Embryonic facial prominence (tissue), 1 donor: ENCODE data around the gene TSHZ2.

Experiments
- DNase-seq: peaks from one replicate; pipeline ENCODE4 v3.0.0-alpha.2; 2016; ENCODE audit errors: extremely low spot score

TSHZ2 gene, protein sequence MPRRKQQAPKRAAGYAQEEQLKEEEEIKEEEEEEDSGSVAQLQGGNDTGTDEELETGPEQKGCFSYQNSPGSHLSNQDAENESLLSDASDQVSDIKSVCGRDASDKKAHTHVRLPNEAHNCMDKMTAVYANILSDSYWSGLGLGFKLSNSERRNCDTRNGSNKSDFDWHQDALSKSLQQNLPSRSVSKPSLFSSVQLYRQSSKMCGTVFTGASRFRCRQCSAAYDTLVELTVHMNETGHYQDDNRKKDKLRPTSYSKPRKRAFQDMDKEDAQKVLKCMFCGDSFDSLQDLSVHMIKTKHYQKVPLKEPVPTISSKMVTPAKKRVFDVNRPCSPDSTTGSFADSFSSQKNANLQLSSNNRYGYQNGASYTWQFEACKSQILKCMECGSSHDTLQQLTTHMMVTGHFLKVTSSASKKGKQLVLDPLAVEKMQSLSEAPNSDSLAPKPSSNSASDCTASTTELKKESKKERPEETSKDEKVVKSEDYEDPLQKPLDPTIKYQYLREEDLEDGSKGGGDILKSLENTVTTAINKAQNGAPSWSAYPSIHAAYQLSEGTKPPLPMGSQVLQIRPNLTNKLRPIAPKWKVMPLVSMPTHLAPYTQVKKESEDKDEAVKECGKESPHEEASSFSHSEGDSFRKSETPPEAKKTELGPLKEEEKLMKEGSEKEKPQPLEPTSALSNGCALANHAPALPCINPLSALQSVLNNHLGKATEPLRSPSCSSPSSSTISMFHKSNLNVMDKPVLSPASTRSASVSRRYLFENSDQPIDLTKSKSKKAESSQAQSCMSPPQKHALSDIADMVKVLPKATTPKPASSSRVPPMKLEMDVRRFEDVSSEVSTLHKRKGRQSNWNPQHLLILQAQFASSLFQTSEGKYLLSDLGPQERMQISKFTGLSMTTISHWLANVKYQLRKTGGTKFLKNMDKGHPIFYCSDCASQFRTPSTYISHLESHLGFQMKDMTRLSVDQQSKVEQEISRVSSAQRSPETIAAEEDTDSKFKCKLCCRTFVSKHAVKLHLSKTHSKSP (N-terminal part only)

GRCh38 chr20:52972190-52972937 is at the start of gene TSHZ2:
Gene TSHZ2, plus strand, starts transcription at chr20:52972358. Its CDS starts 936 bp downstream, at chr20:52973294.
- peak; percentile 64 for DNase-seq

GRCh38 chr20:52922436-52922835 is 49.7 kb upstream of the TSHZ2 start:
- no peak for DNase-seq

DNA sequence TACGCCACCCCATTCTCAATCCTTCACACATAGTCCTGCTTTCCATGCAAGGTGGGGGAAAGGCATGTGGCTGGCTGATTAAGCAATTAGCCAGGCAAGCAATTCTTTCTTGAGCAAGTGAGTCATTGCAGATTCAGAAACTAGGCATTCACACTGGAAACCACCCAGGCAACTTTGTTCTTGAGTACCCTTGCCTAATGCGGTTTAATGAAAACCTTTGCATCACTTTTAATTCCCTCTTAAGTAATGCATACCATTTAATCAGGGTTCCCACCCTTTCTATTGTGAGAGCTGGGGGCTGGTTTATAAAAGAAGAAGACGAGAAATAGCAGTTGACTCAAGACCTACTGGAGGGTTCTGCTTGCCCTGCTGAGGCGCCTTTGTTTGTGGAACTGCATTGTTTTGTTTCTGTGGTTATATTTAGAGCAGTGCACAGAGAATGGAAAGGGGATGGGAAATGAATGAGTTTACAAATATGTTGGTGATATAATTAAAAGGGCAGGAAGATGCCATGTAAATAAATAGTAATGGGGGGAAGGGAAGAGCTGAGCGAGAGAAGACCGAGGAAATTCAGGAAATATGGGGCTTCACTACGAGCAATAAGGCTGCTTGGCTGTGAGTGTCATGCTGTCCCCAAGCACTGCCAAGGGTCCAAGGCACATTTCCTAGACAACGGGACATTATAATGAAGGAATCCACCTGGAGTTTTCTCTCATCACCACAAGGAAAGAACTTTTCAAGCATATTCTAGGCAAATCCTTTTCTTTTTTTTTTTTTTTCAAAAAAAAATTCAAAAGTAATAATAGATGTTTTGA is 48.8 kb upstream of the TSHZ2 start:
- DNase-seq = no peak

- DNase-seq = no peak
Observed at GRCh38 chr20:52924411-52925271, 47.5 kb upstream of the TSHZ2 start.

DNA sequence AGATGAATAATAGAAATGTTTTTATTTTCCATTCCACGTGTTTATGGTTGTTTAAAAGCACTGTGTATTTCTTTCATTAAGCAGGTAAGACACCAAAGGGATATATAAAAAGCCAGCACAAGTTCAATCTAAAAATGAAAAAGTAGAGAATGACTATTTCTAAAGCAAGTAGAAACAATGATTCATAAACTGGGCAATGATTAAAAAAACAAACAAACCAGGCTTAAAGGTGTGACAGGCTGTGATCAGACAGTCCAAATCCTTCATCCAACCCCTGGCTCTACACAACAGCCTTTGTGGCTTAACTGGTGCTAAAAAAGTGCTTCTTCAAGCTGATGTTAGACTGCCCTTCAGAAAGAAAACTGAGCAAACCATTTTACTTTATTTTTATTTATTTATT is 45.7 kb upstream of the TSHZ2 start:
- no peak for DNase-seq

DNA sequence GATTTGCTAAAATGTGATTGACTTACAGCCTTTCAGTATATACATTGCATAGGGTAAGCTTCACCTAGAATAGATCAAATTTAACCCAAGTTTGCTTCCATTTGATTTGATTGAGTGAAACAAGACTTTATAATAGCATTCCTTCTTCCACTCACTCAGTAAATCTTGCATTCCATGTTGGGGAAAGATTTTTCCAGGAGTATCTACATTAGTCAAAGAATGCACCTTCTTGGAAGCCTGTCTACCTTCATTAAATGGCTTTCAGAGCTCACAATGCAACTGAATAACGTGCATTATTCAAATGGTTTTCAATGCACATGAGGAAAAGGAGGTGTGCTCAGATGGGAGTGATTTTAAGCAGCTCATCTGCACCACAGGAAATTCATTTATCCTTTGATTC is 38.3 kb upstream of the TSHZ2 start:
- DNase-seq = no peak

- DNase-seq = no peak
Observed at GRCh38 chr20:52936351-52937340, 35.5 kb upstream of the TSHZ2 start.

GRCh38 chr20:52937591-52938100 is 34.5 kb upstream of the TSHZ2 start:
- no peak for DNase-seq

DNA sequence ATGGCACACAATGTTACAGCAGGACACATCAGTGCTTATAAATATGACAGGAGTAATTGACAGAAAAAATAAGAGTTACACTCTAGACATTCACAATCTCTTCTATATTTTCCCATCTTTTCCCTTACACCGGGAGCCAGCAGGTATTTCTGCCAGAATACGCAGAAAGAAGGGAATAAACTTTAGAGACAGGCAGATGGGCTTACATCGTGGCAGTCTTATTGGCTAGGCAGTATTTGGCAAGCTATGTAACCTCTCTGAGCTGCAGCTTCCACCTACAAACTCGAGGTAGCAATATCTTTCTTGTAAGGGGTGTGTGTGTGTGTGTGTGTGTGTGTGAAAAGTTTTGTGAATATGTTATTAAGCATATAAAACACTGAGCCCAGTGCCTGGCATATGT is 33.0 kb upstream of the TSHZ2 start:
- no peak for DNase-seq

DNA sequence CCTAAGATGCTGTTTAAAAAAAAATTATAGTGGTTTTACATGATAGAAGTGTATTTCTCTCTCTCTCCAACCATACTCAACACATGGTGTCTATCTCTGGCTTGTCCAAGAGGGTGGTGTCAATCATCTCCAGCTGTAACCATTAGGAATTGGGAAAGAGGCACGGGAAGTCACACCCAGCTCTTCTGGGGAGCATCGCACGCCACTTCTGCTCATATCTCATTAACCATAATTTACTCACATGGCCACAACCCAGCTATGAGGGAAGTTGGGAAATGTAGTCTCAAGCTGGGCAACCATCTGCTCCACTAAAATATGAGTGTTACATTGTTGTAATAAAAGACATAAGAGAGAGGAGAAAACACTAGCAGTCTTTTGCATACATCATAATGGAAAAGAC is 30.4 kb upstream of the TSHZ2 start:
- DNase-seq = no peak

- no peak for DNase-seq
Observed at GRCh38 chr20:52943185-52943841, 28.8 kb upstream of the TSHZ2 start.

DNA sequence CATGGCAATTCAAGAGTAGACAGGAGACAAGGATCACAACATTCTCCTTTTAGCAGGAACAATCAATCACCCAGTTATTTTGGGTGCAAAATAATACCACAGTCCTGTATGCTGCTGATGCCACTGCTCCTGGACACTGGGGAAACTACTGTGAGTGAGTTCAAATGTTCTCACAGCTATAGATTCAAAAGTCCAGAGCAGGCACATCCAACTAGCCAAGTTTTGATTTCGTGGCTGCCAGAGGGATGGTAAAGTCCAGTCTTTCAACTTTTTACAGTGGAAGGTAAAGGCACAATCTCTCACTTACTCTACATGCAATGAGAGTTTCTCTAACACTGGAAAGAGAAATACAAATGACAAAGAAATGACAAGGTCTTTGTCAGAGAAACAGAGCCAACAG is 26.9 kb upstream of the TSHZ2 start:
- DNase-seq = no peak

- no peak for DNase-seq
Observed at GRCh38 chr20:52945862-52946522, 26.2 kb upstream of the TSHZ2 start.

DNA sequence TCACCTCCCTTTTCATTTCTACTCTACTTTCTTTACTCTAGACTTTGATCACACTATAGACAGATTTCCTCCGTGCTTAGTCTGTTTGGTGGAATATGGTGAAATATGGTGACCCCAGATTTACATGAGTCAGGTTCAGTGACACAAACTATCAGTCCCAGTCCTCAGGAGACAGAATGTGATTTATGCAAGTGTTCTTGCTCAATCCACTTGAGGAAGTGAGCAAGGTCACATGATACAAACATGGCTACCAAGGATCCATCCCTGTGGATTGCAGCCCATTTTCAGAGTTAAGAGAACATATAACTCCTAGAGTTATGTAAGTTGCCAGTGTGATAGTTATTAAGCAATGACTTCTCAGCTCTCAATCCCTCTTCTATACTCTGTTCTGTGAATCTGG is 23.7 kb upstream of the TSHZ2 start:
- no peak for DNase-seq

DNA sequence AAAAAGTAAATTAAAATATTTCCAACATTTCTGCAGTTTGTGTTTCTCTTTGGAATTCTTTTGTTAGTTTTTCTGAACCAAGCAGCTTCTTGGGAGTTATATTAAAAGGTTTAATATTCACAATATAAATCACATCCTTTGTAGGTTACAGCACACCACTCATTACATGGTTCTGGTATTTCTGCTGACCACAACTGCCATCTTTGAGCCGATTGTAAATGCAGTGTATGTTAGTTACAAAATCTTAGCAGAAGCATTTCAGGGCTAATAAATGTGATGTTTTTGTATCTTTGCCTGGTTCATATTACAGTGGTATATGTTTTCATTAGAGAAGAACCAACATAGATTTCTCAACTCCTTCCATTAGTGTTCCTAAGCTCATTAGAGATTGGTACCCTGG is 19.1 kb upstream of the TSHZ2 start:
- no peak for DNase-seq

DNA sequence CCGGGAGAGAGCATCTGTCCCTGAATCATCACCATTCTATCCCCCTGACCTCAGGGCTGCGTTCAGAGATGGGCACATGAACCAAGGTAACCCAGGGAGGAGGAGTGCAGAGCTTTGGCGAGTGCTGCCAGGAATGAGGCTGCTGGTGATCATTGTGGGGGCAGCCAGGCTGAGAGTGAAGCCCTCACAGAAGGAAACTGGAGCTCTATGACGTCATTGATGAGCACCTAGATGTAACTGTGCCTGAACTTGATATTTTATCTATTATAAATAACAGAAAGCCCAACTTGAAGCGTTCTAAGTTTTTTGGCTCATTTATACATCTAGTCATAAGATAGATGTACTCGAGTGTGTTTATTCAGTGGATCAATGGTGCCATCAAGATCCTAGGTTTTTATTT is 17.3 kb upstream of the TSHZ2 start:
- DNase-seq = no peak

GRCh38 chr20:52958211-52958610 is 13.9 kb upstream of the TSHZ2 start:
- no peak for DNase-seq

DNA sequence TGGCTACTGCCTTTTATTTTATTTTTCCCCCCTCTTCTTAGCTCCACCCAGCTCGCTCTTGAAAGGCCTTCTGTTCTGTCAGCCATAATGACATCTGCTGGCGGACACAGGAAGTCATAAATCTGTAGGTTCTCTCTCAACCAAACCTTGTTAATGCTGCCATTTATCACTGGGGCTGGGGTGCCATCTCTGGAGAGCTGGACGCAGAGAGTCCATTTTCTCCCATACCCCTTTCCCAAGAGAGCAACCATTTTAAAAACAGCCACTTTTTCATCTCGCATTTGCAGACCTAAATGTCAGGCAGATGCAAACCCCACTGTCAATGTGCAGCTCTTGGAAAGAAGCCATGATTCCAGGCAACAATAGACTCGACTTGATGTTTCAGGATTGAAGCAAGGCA is 13.0 kb upstream of the TSHZ2 start:
- no peak for DNase-seq
